HCEC 1CT (cell line): ENCODE results near the gene ILRUN.
A peak's percentile ranks its signal among the peaks of the same experiment; 100 is the strongest.
"Not testable (repeated sequence)": the region's sequence is repeated elsewhere in the genome, so short reads cannot be mapped to it uniquely, and the experiment has no call there.

Experiments used
- DNase-seq: peaks from one replicate; pipeline ENCODE4 v3.0.0-alpha.2; 2017

Gene ILRUN

DNA sequence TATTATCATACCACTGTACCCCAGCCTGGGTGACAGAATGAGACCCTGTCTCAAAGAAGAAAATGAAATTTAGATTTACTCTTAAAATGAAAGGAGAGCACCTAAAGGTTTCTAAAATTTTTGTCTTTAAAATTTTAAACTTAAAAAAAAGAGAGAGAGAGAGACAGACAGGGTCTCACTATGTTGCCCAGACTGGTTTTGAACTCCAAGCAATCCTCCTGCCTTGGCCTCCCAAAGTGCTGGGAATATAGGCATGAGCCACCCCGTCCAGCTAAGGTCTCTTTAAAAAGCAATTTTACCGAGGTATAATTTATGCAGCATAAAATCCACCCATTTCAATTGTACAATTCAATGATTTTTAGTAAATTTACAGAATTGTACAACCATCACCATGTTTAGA is 33.2 kb downstream of the ILRUN start:
- no peak for DNase-seq

GRCh38 chr6:34661357-34661756 is 35.2 kb downstream of the ILRUN start:
- no peak for DNase-seq

- DNase-seq, result no peak
Measured at GRCh38 chr6:34658605-34659265, 37.8 kb downstream of the ILRUN start.

- DNase-seq, result peak; percentile 31
Measured at GRCh38 chr6:34657979-34658480, 38.5 kb downstream of the ILRUN start.

GRCh38 chr6:34657307-34657978 is 39.1 kb downstream of the ILRUN start:
- peak; percentile 76 for DNase-seq

DNA sequence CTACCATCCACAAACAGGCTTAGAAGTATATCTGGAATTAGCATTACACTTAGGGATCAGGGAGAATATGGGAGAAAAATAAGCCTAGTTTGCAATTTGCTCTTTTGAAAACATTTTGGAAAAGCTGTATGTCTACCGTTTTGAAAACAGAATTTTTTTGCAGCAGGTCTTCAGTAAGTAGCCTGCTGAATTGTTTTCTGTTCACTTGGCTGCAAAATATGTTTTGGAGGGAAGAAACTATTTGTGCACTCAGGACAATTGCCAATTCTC is 39.6 kb downstream of the ILRUN start:
- DNase-seq, result no peak

DNA sequence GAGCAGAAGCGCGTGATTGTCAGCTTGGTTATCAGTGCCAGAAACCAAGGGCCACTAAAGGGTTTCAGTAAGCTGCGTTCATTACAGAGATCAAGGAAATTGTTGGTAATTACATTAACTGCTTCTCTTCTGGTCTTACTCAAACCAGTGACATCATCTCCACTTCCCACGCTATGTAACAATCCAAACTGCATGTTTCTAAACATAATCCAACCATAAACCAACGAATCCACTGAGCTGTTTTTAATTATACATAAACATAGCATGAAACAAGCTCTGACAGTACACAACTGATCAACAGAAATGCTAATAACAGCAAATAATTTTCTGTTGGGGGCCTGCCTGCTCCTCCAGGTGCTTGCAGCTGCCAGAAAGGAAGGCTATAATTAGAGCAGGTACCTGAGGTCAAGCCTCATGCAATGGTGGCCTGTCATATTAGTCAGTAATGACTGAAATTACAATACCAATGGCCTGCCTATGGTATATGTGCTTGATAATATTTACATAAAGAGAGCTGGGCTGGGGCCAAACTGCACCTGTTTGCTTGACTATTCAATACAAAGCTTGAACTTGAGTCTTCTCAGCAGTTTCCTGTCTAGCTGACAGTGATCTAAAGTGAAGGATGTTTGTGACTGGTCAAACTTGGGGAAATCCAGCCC is 40.1 kb downstream of the ILRUN start:
- DNase-seq, result peak; percentile 76

GRCh38 chr6:34655876-34656377 is 40.6 kb downstream of the ILRUN start:
- DNase-seq, result not testable (repeated sequence)

GRCh38 chr6:34654061-34654710 is 42.4 kb downstream of the ILRUN start:
- no peak for DNase-seq

DNA sequence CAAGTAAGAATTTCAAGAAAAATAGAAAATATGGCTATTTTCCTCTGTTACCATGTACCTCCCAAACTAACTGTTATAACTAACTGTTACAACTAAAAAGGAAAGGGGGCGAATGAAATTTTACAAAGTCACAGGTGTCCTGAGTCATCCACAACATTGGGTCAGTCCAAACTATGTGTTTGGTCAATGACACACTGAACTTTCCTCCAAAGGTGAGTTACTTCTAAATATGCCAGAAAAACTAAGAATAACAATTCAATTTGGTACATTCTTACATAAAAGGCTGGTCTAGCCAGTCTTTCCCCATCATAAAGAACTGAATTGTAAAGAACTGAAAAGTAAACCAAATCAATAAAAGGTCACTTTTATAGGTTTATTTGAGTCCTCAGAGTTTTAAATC is 44.3 kb downstream of the ILRUN start:
- no peak for DNase-seq

DNA sequence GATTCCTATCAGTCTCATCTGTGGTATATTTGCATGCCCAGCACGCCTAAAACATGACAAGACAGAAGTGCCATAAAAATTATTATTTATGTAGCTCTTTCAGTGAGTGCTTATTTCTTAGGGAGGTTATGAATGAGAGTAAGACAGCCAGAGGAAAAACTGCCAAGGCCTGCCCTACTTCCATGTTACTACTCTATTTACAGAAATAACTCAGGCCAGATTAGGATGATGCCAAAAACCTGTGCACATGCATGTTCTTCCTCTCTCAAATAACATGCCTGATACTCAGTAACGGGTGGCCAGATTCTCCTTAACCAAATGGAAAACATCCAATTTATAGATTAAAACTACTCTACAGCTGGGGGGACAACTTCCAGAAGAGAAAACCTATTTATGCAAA is 45.7 kb downstream of the ILRUN start:
- no peak for DNase-seq

DNA sequence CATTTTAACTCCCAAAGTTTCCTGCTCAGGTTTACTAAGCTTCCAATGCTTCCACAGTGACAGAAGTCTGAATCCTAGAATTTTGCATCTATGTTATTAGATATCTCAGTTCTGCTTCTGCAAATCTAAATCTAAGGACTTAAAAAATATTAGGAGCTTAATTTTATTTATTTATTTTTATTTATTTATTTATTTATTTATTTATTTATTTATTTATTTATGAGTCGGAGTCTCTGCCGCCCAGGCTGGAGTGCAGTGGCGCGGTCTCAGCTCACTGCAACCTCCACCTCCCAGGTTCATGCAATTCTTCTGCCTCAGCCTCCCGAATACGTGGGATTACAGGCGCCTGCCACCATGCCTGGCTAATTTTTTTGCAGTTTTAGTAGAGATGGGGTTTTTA is 46.3 kb downstream of the ILRUN start:
- DNase-seq, result not testable (repeated sequence)

- no peak for DNase-seq
Measured at GRCh38 chr6:34648806-34649205, 47.8 kb downstream of the ILRUN start.
